NT2/D1 (cell line): ENCODE data around the gene DNAJC4.

Experiments
- DNase-seq: peaks from one replicate; pipeline ENCODE4 v3.0.0-alpha.2; 2011; ENCODE audit warnings: low read depth, low spot score
- H3K27me3 ChIP-seq: 2 replicates; pipeline ENCODE4 v1.6.0; 2011; ENCODE audit warnings: mild to moderate bottlenecking; ENCODE audit not compliant: insufficient read length, insufficient read depth
- H3K36me3 ChIP-seq: 2 replicates; pipeline ENCODE4 v1.6.1; 2011; ENCODE audit warnings: mild to moderate bottlenecking, low read length, mixed read lengths; ENCODE audit not compliant: insufficient read depth, insufficient read length
- H3K4me1 ChIP-seq: 2 replicates; pipeline ENCODE4 v1.5.1; 2011; ENCODE audit not compliant: insufficient read depth, insufficient read length
- H3K4me3 ChIP-seq: 2 replicates; pipeline ENCODE4 v1.5.1; 2011; ENCODE audit warnings: low read depth; ENCODE audit not compliant: insufficient read length
- H3K9ac ChIP-seq: 2 replicates; pipeline ENCODE4 v1.6.0; 2011; ENCODE audit warnings: low read depth; ENCODE audit not compliant: insufficient read length
- H3K9me3 ChIP-seq: 2 replicates; pipeline ENCODE4 v1.5.1; 2011; ENCODE audit warnings: mild to moderate bottlenecking, low read length; ENCODE audit not compliant: insufficient read depth
- SUZ12 ChIP-seq: IDR thresholded peaks from 2 replicates; pipeline ENCODE4 v1.6.1; 2011; ENCODE audit not compliant: insufficient read length, insufficient read depth; ENCODE audit errors: extremely low read depth
- YY1 ChIP-seq: IDR thresholded peaks from 2 replicates; pipeline ENCODE4 v1.6.1; 2011; ENCODE audit not compliant: insufficient read length, insufficient read depth
- ZNF274 ChIP-seq: IDR thresholded peaks from 2 replicates; pipeline ENCODE4 v1.6.1; 2011; ENCODE audit warnings: mild to moderate bottlenecking, low read depth, low read length

DNAJC4 gene

GRCh38 chr11:64209563-64209843 is 20.8 kb upstream of the DNAJC4 start:
- Histone ChIP-seq H3K9me3 (no peaks in the 10 kb centered on the region), H3K4me3 (no peak overlapping the region), H3K36me3 (peaks cover 59% of the 10 kb centered on the region), H3K4me1 (peaks cover 20% of the 10 kb centered on the region), H3K9ac (no peak overlapping the region), H3K27me3 (no peaks in the 10 kb centered on the region)
- DNase-seq = no peak
- TF ChIP-seq SUZ12 (no peak), ZNF274 (no peak), YY1 (no peak)

- peaks cover 18% of the 10 kb centered on the region for H3K4me1 ChIP-seq
- no peak overlapping the region for H3K4me3 ChIP-seq
- peaks cover 51% of the 10 kb centered on the region for H3K36me3 ChIP-seq
- H3K27me3 ChIP-seq = no peaks in the 10 kb centered on the region
- H3K9ac ChIP-seq = no peak overlapping the region
- H3K9me3 ChIP-seq = no peaks in the 10 kb centered on the region
- TF ChIP-seq YY1 = no peak
- TF ChIP-seq ZNF274 = no peak
- no peak for TF ChIP-seq SUZ12
- DNase-seq = no peak
These were observed 19.9 kb upstream of the DNAJC4 start for GRCh38 chr11:64210301-64211020.

- no peak overlapping the region for H3K4me3 ChIP-seq
- no peak for TF ChIP-seq SUZ12
- no peaks in the 10 kb centered on the region for H3K9me3 ChIP-seq
- DNase-seq = no peak
- H3K27me3 ChIP-seq = no peaks in the 10 kb centered on the region
- no peak overlapping the region for H3K9ac ChIP-seq
- H3K4me1 ChIP-seq = peaks cover 13% of the 10 kb centered on the region
- H3K36me3 ChIP-seq = peaks cover 44% of the 10 kb centered on the region
These were observed 19.0 kb upstream of the DNAJC4 start for GRCh38 chr11:64211181-64211872.

- Histone ChIP-seq H3K36me3 (peaks cover 38% of the 10 kb centered on the region), H3K9me3 (no peaks in the 10 kb centered on the region), H3K9ac (no peak overlapping the region), H3K27me3 (no peaks in the 10 kb centered on the region), H3K4me3 (no peak overlapping the region), H3K4me1 (no peaks in the 10 kb centered on the region)
- no peak for DNase-seq
- TF ChIP-seq ZNF274 = no peak
- no peak for TF ChIP-seq SUZ12
- no peak for TF ChIP-seq YY1
These were observed 13.5 kb upstream of the DNAJC4 start for GRCh38 chr11:64216879-64217278.

- H3K36me3 ChIP-seq = peaks cover 43% of the 10 kb centered on the region
- DNase-seq = no peak
- no peaks in the 10 kb centered on the region for H3K27me3 ChIP-seq
- H3K9me3 ChIP-seq = no peaks in the 10 kb centered on the region
- H3K4me3 ChIP-seq = no peak overlapping the region
- peaks cover 3% of the 10 kb centered on the region for H3K4me1 ChIP-seq
- H3K9ac ChIP-seq = no peak overlapping the region
- TF ChIP-seq SUZ12 = no peak
- no peak for TF ChIP-seq YY1
- no peak for TF ChIP-seq ZNF274
These were observed 11.6 kb upstream of the DNAJC4 start for GRCh38 chr11:64218628-64219353.

GRCh38 chr11:64219354-64219684 is 11.0 kb upstream of the DNAJC4 start:
- peaks cover 48% of the 10 kb centered on the region for H3K36me3 ChIP-seq
- no peak overlapping the region for H3K4me3 ChIP-seq
- no peak for DNase-seq
- TF ChIP-seq SUZ12 (no peak), YY1 (no peak), ZNF274 (no peak)
- H3K9ac ChIP-seq = no peak overlapping the region
- no peaks in the 10 kb centered on the region for H3K9me3 ChIP-seq
- no peaks in the 10 kb centered on the region for H3K27me3 ChIP-seq
- H3K4me1 ChIP-seq = peaks cover 3% of the 10 kb centered on the region

- H3K9ac ChIP-seq = no peak overlapping the region
- peaks cover 52% of the 10 kb centered on the region for H3K36me3 ChIP-seq
- no peak for TF ChIP-seq YY1
These were observed 10.6 kb upstream of the DNAJC4 start for GRCh38 chr11:64219755-64220154.

More at GRCh38 chr11:64219755-64220154, 10.6 kb upstream of the DNAJC4 start:
- no peaks in the 10 kb centered on the region for H3K9me3 ChIP-seq
- H3K27me3 ChIP-seq = no peaks in the 10 kb centered on the region
- DNase-seq = no peak
- H3K4me3 ChIP-seq = no peak overlapping the region
- H3K4me1 ChIP-seq = peaks cover 7% of the 10 kb centered on the region
